A549 (cell line): Measurements from ENCODE around the gene LUZP1. TPM values are rescaled to one million over a fixed set of nuclear protein-coding genes. Genes with fewer than 3 reads are reported as not detected.

ENCODE experiments used
- ATAC-seq, 2 experiments: fragments of 200-7000 bp in 1 of 2; fragments of >200 bp in 1 of 2; cut with Nextera tagmentation in 1 of 2; cut with Tn5 transposase in 1 of 2; 3 replicates each; pipeline versions ENCODE4 v1.8.0 to v1.9.1; 2018 to 2020; ENCODE audit warnings: mild to moderate bottlenecking in 1 of 2, moderate library complexity in 1 of 2
- CTCF ChIA-PET: fragments of 300-600 bp; sonication (Branson Sonifier 250); formaldehyde crosslinking; extraction: SDS; loops from one replicate; lab custom pipeline; 2021; ENCODE audit warnings: antibody characterized with exemption, inconsistent platforms; lab: Yijun Ruan, JAX
- POLR2A ChIA-PET: fragments of 350-600 bp; formaldehyde crosslinking; extraction: SDS; loops from one replicate; lab custom pipeline; 2021; ENCODE audit warnings: antibody characterized with exemption, inconsistent platforms; lab: Yijun Ruan, JAX
- DNase-seq, 2 experiments: peaks; one replicate each; pipeline versions ENCODE4 v3.0.0 to v3.0.0-alpha.2; 2011 to 2016; ENCODE audit warnings: low read depth in 1 of 2, low spot score in 1 of 2
- FAIRE-seq: peaks from 2 replicates; lab custom pipeline; 2011; peaks lifted over from hg19 to GRCh38; lab: Jason Lieb, UNC
- H3K27ac ChIP-seq, 2 experiments: fragments of >200 bp; sonication (Bioruptor Twin); formaldehyde crosslinking; 3 replicates each; pipeline ENCODE4 v1.5.1; 2016 to 2017
- H3K4me1 ChIP-seq: fragments of >200 bp; sonication (Bioruptor Twin); formaldehyde crosslinking; 3 replicates; pipeline ENCODE4 v1.6.1; 2016
- H3K4me2 ChIP-seq: fragments of >200 bp; sonication (Bioruptor Twin); formaldehyde crosslinking; 3 replicates; pipeline ENCODE4 v1.6.1; 2016
- H3K4me3 ChIP-seq: fragments of >200 bp; sonication (Bioruptor Twin); formaldehyde crosslinking; 3 replicates; pipeline ENCODE4 v1.5.1; 2016
- H3K9me3 ChIP-seq: fragments of >200 bp; sonication (Bioruptor Twin); formaldehyde crosslinking; 3 replicates; pipeline ENCODE4 v1.6.1; 2016
- CBX8 ChIP-seq: fragments of 200-600 bp; sonication (generic); IDR thresholded peaks from 2 replicates; pipeline ENCODE4 v1.6.1; 2016
- CHD2 ChIP-seq: fragments of 150-350 bp; IDR thresholded peaks from 2 replicates; pipeline ENCODE4 v1.6.1; 2014; ENCODE audit warnings: low read length; ENCODE audit not compliant: partially characterized antibody
- CHD4 ChIP-seq: fragments of 200-600 bp; sonication (generic); IDR thresholded peaks from 2 replicates; pipeline ENCODE4 v1.6.1; 2016; ENCODE audit warnings: antibody characterized with exemption, mild to moderate bottlenecking, borderline replicate concordance
- ESRRA ChIP-seq: fragments of 150-350 bp; IDR thresholded peaks from 2 replicates; pipeline ENCODE4 v1.6.1; 2014; ENCODE audit warnings: mild to moderate bottlenecking, low read length, borderline replicate concordance
- FOSL2 ChIP-seq, 2 experiments: fragments of 450-650 bp in 1 of 2; fragments of >200 bp in 1 of 2; sonication (Bioruptor Twin) in 1 of 2; formaldehyde crosslinking; IDR thresholded peaks; 2 replicates each; pipeline versions ENCODE4 v1.5.0 to v1.6.1; 2016 to 2020; ENCODE audit warnings: mild to moderate bottlenecking in 1 of 2, moderate library complexity in 1 of 2
- FOXS1 ChIP-seq: fragments of 250-450 bp; sonication (Bioruptor Pico); IDR thresholded peaks from 2 replicates; pipeline ENCODE4 v1.5.0; 2020; ENCODE audit warnings: mild to moderate bottlenecking, moderate library complexity
- HMGXB4 ChIP-seq: fragments of 250-450 bp; sonication (Bioruptor Pico); IDR thresholded peaks from 2 replicates; pipeline ENCODE4 v1.5.0; 2021; ENCODE audit warnings: mild to moderate bottlenecking, moderate library complexity, borderline replicate concordance
- HOXA7 ChIP-seq: fragments of 250-450 bp; sonication (Bioruptor Pico); IDR thresholded peaks from 2 replicates; pipeline ENCODE4 v1.5.0; 2020; ENCODE audit warnings: mild to moderate bottlenecking, moderate library complexity
- KDM1A ChIP-seq: fragments of 200-600 bp; sonication (generic); IDR thresholded peaks from 2 replicates; pipeline ENCODE4 v1.6.1; 2016; ENCODE audit warnings: low read depth, mild to moderate bottlenecking
- KDM5A ChIP-seq: fragments of 200-600 bp; sonication (generic); IDR thresholded peaks from 2 replicates; pipeline ENCODE4 v1.6.1; 2016; ENCODE audit warnings: antibody characterized with exemption, mild to moderate bottlenecking
- MAZ ChIP-seq: fragments of 150-350 bp; IDR thresholded peaks from 2 replicates; pipeline ENCODE4 v1.6.1; 2014; ENCODE audit warnings: antibody characterized with exemption, low read depth, low read length, borderline replicate concordance
- MYC ChIP-seq: IDR thresholded peaks from 2 replicates; pipeline ENCODE4 v1.6.1; 2012; ENCODE audit warnings: mild to moderate bottlenecking, inconsistent platforms, low read length, improper control_type of control experiment, borderline replicate concordance
- NFE2L2 ChIP-seq: fragments of 150-350 bp; conservative IDR thresholded peaks from 2 replicates; pipeline ENCODE4 v1.6.1; 2014; ENCODE audit warnings: low read length
- NR3C1 ChIP-seq: fragments of >200 bp; sonication (Bioruptor Twin); formaldehyde crosslinking; IDR thresholded peaks from 3 replicates; pipeline ENCODE4 v1.6.1; 2017
- RFX5 ChIP-seq: fragments of 450-650 bp; IDR thresholded peaks from 2 replicates; pipeline ENCODE4 v1.7.1; 2014; ENCODE audit warnings: antibody characterized with exemption, mild to moderate bottlenecking, moderate library complexity
- RNF2 ChIP-seq: fragments of 200-600 bp; sonication (generic); IDR thresholded peaks from 2 replicates; pipeline ENCODE4 v1.6.1; 2016; ENCODE audit warnings: low read depth, mild to moderate bottlenecking, antibody characterized with exemption, moderate library complexity, borderline replicate concordance
- SMC3 ChIP-seq: fragments of >200 bp; sonication (Bioruptor Twin); formaldehyde crosslinking; IDR thresholded peaks from 3 replicates; pipeline ENCODE4 v1.6.1; 2018; ENCODE audit warnings: inconsistent platforms
- SREBF2 ChIP-seq: fragments of 450-650 bp; IDR thresholded peaks from 2 replicates; pipeline ENCODE4 v1.6.1; 2014; ENCODE audit warnings: mild to moderate bottlenecking, moderate library complexity
- ZFP36 ChIP-seq: fragments of 450-650 bp; IDR thresholded peaks from 2 replicates; pipeline ENCODE4 v1.6.1; 2014; ENCODE audit warnings: borderline replicate concordance; ENCODE audit not compliant: partially characterized antibody
- ZSCAN20 ChIP-seq: fragments of 250-450 bp; sonication (Bioruptor Pico); IDR thresholded peaks from 2 replicates; pipeline ENCODE4 v1.8.0; 2022; ENCODE audit warnings: mild to moderate bottlenecking, moderate library complexity
- WGBS: methylation state at CpG from one replicate; pipeline ENCODE4 v1.1.6; 2017; ENCODE audit errors: missing lambda C conversion rate; 5-methylcytosine and 5-hydroxymethylcytosine counted together
- polyA plus RNA-seq, 4 experiments: library from polyadenylated mRNA; depleted of rRNA in 3 of 4; stranded (reverse); fragments of >200 nt; fragmentation: RNase III in 1 of 4; extraction: RNeasy Plus Mini Kit Qiagen cat#74134 plus additional on column Dnase treatment in 1 of 4; gene quantifications; 2 replicates in 3 of 4; 3 replicates in 1 of 4; pipeline ENCODE4 v1.2.3, GENCODE V29; 2011 to 2017
- TF ChIP-seq, protein P1 (sequence below): fragments of 450-650 bp; IDR thresholded peaks from 2 replicates; pipeline ENCODE4 v1.6.1; 2014; ENCODE audit warnings: antibody characterized with exemption
- TF ChIP-seq, protein P2 (sequence below): fragments of >200 bp; sonication (Bioruptor Twin); formaldehyde crosslinking; IDR thresholded peaks from 2 replicates; pipeline ENCODE4 v1.6.1; 2016
- TF ChIP-seq, protein P3 (sequence below): fragments of 250-450 bp; sonication (Bioruptor Pico); IDR thresholded peaks from 2 replicates; pipeline ENCODE4 v1.5.0; 2020; ENCODE audit warnings: low read depth, mild to moderate bottlenecking, moderate library complexity

The LUZP1 gene
- polyA plus RNA-seq, 2 of the 4 experiments (the other 2 are of a cell fraction) = 18.2 to 26.2 TPM

- no peak overlapping the region for H3K27ac ChIP-seq
- DNase-seq (no peak), FAIRE-seq (no peak), ATAC-seq (no peak)
- H3K9me3 ChIP-seq = no peaks in the 10 kb centered on the region
- no peaks in the 10 kb centered on the region for H3K4me1 ChIP-seq
- TF ChIP-seq, protein P1, sequence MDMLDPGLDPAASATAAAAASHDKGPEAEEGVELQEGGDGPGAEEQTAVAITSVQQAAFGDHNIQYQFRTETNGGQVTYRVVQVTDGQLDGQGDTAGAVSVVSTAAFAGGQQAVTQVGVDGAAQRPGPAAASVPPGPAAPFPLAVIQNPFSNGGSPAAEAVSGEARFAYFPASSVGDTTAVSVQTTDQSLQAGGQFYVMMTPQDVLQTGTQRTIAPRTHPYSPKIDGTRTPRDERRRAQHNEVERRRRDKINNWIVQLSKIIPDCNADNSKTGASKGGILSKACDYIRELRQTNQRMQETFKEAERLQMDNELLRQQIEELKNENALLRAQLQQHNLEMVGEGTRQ = no peak
- no peak for TF ChIP-seq CBX8
- TF ChIP-seq MYC = no peak
- TF ChIP-seq ZSCAN20 = no peak
- TF ChIP-seq CHD4 = no peak
- no peak for TF ChIP-seq ZFP36
- TF ChIP-seq NR3C1 = no peak
- TF ChIP-seq SREBF2 = no peak
- TF ChIP-seq FOSL2 (IDR thresholded peaks at IDR 0.05) = no peak
- no peak for TF ChIP-seq FOSL2 (CRISPR knock-in tag; IDR thresholded peaks at IDR 0.05)
- no peak for TF ChIP-seq RFX5
- TF ChIP-seq MAZ = no peak
- no peak for TF ChIP-seq HOXA7 (CRISPR knock-in tag)
- TF ChIP-seq CHD2 = no peak
- TF ChIP-seq NFE2L2 = no peak
- TF ChIP-seq, protein P2, sequence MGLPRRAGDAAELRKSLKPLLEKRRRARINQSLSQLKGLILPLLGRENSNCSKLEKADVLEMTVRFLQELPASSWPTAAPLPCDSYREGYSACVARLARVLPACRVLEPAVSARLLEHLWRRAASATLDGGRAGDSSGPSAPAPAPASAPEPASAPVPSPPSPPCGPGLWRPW = no peak
- TF ChIP-seq SMC3 = no peak
- TF ChIP-seq RNF2 = no peak
- WGBS = 88% methylated on average over 2 of the region's 2 CpGs
- CTCF ChIA-PET = no interaction called here
- no peak overlapping the region for H3K4me3 ChIP-seq
- H3K4me2 ChIP-seq = no peak overlapping the region
- POLR2A ChIA-PET = no interaction called here
These were observed 106.4 kb downstream of the LUZP1 start for GRCh38 chr1:23062271-23062670.

DNA sequence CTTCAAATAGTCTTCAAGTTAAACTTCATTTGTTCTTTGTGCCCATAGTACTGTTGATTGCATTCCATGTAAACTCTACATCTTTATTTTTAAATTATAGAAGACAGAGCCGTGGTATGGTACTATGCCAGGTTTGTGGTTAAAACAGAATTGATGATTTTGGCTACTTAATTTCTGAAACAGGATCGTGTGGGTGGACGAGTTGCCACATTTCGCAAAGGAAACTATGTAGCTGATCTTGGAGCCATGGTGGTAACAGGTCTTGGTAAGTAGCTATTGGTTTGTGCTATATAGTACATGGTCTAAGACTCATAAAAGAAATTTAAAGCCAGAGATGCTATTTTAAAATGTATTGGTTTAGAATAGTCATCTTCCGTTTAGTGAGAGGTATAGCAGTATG is 111.4 kb downstream of the LUZP1 start:
- no peak for ATAC-seq
- FAIRE-seq = no peak
- Histone ChIP-seq H3K4me2 (no peak overlapping the region), H3K27ac (no peak overlapping the region), H3K4me3 (no peak overlapping the region), H3K9me3 (no peaks in the 10 kb centered on the region), H3K4me1 (no peaks in the 10 kb centered on the region)
- ChIA-PET CTCF (interaction anchor here (0.9 to 1.2 kb wide), 3 partner anchors 10 to 127 kb away, joined by 3 to 4 read pairs (median 3); no protein-coding TSS in a partner anchor), POLR2A (no interaction called here)
- no peak for DNase-seq
- WGBS = 95% methylated on average over 5 of the region's 5 CpGs
- TF ChIP-seq, protein P3, sequence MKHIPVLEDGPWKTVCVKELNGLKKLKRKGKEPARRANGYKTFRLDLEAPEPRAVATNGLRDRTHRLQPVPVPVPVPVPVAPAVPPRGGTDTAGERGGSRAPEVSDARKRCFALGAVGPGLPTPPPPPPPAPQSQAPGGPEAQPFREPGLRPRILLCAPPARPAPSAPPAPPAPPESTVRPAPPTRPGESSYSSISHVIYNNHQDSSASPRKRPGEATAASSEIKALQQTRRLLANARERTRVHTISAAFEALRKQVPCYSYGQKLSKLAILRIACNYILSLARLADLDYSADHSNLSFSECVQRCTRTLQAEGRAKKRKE (CRISPR knock-in tag) = no peak
- TF ChIP-seq NFE2L2 = no peak
- no peak for TF ChIP-seq FOXS1
- no peak for TF ChIP-seq HMGXB4
- TF ChIP-seq ESRRA = no peak
- no peak for TF ChIP-seq KDM1A
- TF ChIP-seq KDM5A = no peak
